ENCODE measurements around the gene DYRK1A.

The DYRK1A gene

GRCh38 chr21:37407719-37408420 is 41.3 kb downstream of the DYRK1A start:
- Histone ChIP-seq H3K27me3 (ENCODE audit: insufficient read depth, low read length) (no peaks in the 10 kb centered on the region), H3K4me3 (ENCODE audit: low read depth, low read length) (no peak overlapping the region), H2AFZ (ENCODE audit: low read length, unreplicated experiment) (no peak overlapping the region), H3K4me1 (ENCODE audit: control insufficient read depth, insufficient read depth, low read length, unreplicated experiment) (peaks cover 30% of the 10 kb centered on the region), H3K36me3 (ENCODE audit: insufficient read depth, low read length) (peaks cover 3% of the 10 kb centered on the region; the same call in 1 of the 2 replicates), H3K27ac (ENCODE audit: low read depth, low read length) (0 out of 2 replicates have a peak overlapping the region, but pooled peaks have one; percentile 31), H3K79me2 (ENCODE audit: control insufficient read depth, insufficient read depth, low read length, unreplicated experiment) (peaks cover 96% of the 10 kb centered on the region)

- Histone ChIP-seq H2AFZ (ENCODE audit: low read length, unreplicated experiment) (no peak overlapping the region), H3K27ac (ENCODE audit: low read depth, low read length) (no peak overlapping the region)
Measured at GRCh38 chr21:37408464-37409193, 42.1 kb downstream of the DYRK1A start.

GRCh38 chr21:37410639-37411038 is 44.1 kb downstream of the DYRK1A start:
- no peak overlapping the region for H3K27ac ChIP-seq (ENCODE audit: low read depth, low read length)
- H3K79me2 ChIP-seq (ENCODE audit: control insufficient read depth, insufficient read depth, low read length, unreplicated experiment), result peaks cover 97% of the 10 kb centered on the region
- H3K4me1 ChIP-seq (ENCODE audit: control insufficient read depth, insufficient read depth, low read length, unreplicated experiment), result peaks cover 37% of the 10 kb centered on the region
- no peak overlapping the region for H3K4me3 ChIP-seq (ENCODE audit: low read depth, low read length)
- H3K27me3 ChIP-seq (ENCODE audit: insufficient read depth, low read length), result no peaks in the 10 kb centered on the region
- peaks cover 3% of the 10 kb centered on the region; the same call in 1 of the 2 replicates for H3K36me3 ChIP-seq (ENCODE audit: insufficient read depth, low read length)
- no peak overlapping the region for H2AFZ ChIP-seq (ENCODE audit: low read length, unreplicated experiment)

More at GRCh38 chr21:37408464-37409193, 42.1 kb downstream of the DYRK1A start:
- H3K79me2 ChIP-seq (ENCODE audit: control insufficient read depth, insufficient read depth, low read length, unreplicated experiment), result peaks cover 97% of the 10 kb centered on the region
- H3K4me3 ChIP-seq (ENCODE audit: low read depth, low read length), result no peak overlapping the region
- no peaks in the 10 kb centered on the region for H3K27me3 ChIP-seq (ENCODE audit: insufficient read depth, low read length)
- H3K36me3 ChIP-seq (ENCODE audit: insufficient read depth, low read length), result peaks cover 3% of the 10 kb centered on the region; the same call in 1 of the 2 replicates
- H3K4me1 ChIP-seq (ENCODE audit: control insufficient read depth, insufficient read depth, low read length, unreplicated experiment), result peaks cover 36% of the 10 kb centered on the region

- H3K27ac ChIP-seq (ENCODE audit: low read depth, low read length), result peak overlapping the region; percentile 11; the same call in 1 of the 2 replicates
- H2AFZ ChIP-seq (ENCODE audit: low read length, unreplicated experiment), result no peak overlapping the region
- peaks cover 30% of the 10 kb centered on the region for H3K4me1 ChIP-seq (ENCODE audit: control insufficient read depth, insufficient read depth, low read length, unreplicated experiment)
- peaks cover 88% of the 10 kb centered on the region for H3K79me2 ChIP-seq (ENCODE audit: control insufficient read depth, insufficient read depth, low read length, unreplicated experiment)
- peaks cover 3% of the 10 kb centered on the region; the same call in 1 of the 2 replicates for H3K36me3 ChIP-seq (ENCODE audit: insufficient read depth, low read length)
- no peak overlapping the region for H3K4me3 ChIP-seq (ENCODE audit: low read depth, low read length)
- no peaks in the 10 kb centered on the region for H3K27me3 ChIP-seq (ENCODE audit: insufficient read depth, low read length)
Measured at GRCh38 chr21:37412603-37413360, 46.2 kb downstream of the DYRK1A start.

GRCh38 chr21:37413553-37414291 is 47.1 kb downstream of the DYRK1A start:
- Histone ChIP-seq H3K27me3 (ENCODE audit: insufficient read depth, low read length) (no peaks in the 10 kb centered on the region), H3K27ac (ENCODE audit: low read depth, low read length) (no peak overlapping the region), H3K4me1 (ENCODE audit: control insufficient read depth, insufficient read depth, low read length, unreplicated experiment) (peaks cover 28% of the 10 kb centered on the region), H3K4me3 (ENCODE audit: low read depth, low read length) (no peak overlapping the region), H3K36me3 (ENCODE audit: insufficient read depth, low read length) (peaks cover 3% of the 10 kb centered on the region; the same call in 1 of the 2 replicates), H2AFZ (ENCODE audit: low read length, unreplicated experiment) (no peak overlapping the region), H3K79me2 (ENCODE audit: control insufficient read depth, insufficient read depth, low read length, unreplicated experiment) (peaks cover 88% of the 10 kb centered on the region)

GRCh38 chr21:37414292-37415253 is 48.0 kb downstream of the DYRK1A start:
- peaks cover 3% of the 10 kb centered on the region; the same call in 1 of the 2 replicates for H3K36me3 ChIP-seq (ENCODE audit: insufficient read depth, low read length)
- peaks cover 88% of the 10 kb centered on the region for H3K79me2 ChIP-seq (ENCODE audit: control insufficient read depth, insufficient read depth, low read length, unreplicated experiment)
- H3K4me3 ChIP-seq (ENCODE audit: low read depth, low read length), result no peak overlapping the region
- no peaks in the 10 kb centered on the region for H3K27me3 ChIP-seq (ENCODE audit: insufficient read depth, low read length)
- no peak overlapping the region for H2AFZ ChIP-seq (ENCODE audit: low read length, unreplicated experiment)
- peaks cover 32% of the 10 kb centered on the region for H3K4me1 ChIP-seq (ENCODE audit: control insufficient read depth, insufficient read depth, low read length, unreplicated experiment)
- H3K27ac ChIP-seq (ENCODE audit: low read depth, low read length), result no peak overlapping the region

- Histone ChIP-seq H2AFZ (ENCODE audit: low read length, unreplicated experiment) (no peak overlapping the region), H3K27me3 (ENCODE audit: insufficient read depth, low read length) (no peaks in the 10 kb centered on the region), H3K4me1 (ENCODE audit: control insufficient read depth, insufficient read depth, low read length, unreplicated experiment) (peaks cover 32% of the 10 kb centered on the region), H3K79me2 (ENCODE audit: control insufficient read depth, insufficient read depth, low read length, unreplicated experiment) (peaks cover 88% of the 10 kb centered on the region), H3K36me3 (ENCODE audit: insufficient read depth, low read length) (no peaks in the 10 kb centered on the region), H3K4me3 (ENCODE audit: low read depth, low read length) (no peak overlapping the region), H3K27ac (ENCODE audit: low read depth, low read length) (no peak overlapping the region)
Measured at GRCh38 chr21:37415939-37416338, 49.4 kb downstream of the DYRK1A start.

GRCh38 chr21:37416914-37417313 is 50.3 kb downstream of the DYRK1A start:
- Histone ChIP-seq H3K4me3 (ENCODE audit: low read depth, low read length) (no peak overlapping the region), H3K36me3 (ENCODE audit: insufficient read depth, low read length) (peaks cover 6% of the 10 kb centered on the region), H3K79me2 (ENCODE audit: control insufficient read depth, insufficient read depth, low read length, unreplicated experiment) (peaks cover 86% of the 10 kb centered on the region), H2AFZ (ENCODE audit: low read length, unreplicated experiment) (no peak overlapping the region), H3K27me3 (ENCODE audit: insufficient read depth, low read length) (no peaks in the 10 kb centered on the region), H3K4me1 (ENCODE audit: control insufficient read depth, insufficient read depth, low read length, unreplicated experiment) (peaks cover 26% of the 10 kb centered on the region), H3K27ac (ENCODE audit: low read depth, low read length) (no peak overlapping the region)

- Histone ChIP-seq H3K79me2 (ENCODE audit: control insufficient read depth, insufficient read depth, low read length, unreplicated experiment) (peaks cover 78% of the 10 kb centered on the region), H3K36me3 (ENCODE audit: insufficient read depth, low read length) (peaks cover 14% of the 10 kb centered on the region), H2AFZ (ENCODE audit: low read length, unreplicated experiment) (no peak overlapping the region)
Measured at GRCh38 chr21:37419228-37419906, 52.8 kb downstream of the DYRK1A start.

More at GRCh38 chr21:37419228-37419906, 52.8 kb downstream of the DYRK1A start:
- H3K27ac ChIP-seq (ENCODE audit: low read depth, low read length), result no peak overlapping the region
- no peaks in the 10 kb centered on the region for H3K27me3 ChIP-seq (ENCODE audit: insufficient read depth, low read length)
- H3K4me1 ChIP-seq (ENCODE audit: control insufficient read depth, insufficient read depth, low read length, unreplicated experiment), result peaks cover 10% of the 10 kb centered on the region
- H3K4me3 ChIP-seq (ENCODE audit: low read depth, low read length), result no peak overlapping the region
